Heart right ventricle (tissue), 16 donors: ENCODE results near the gene NME3. TPM values are rescaled to one million over a fixed set of nuclear protein-coding genes. Genes with fewer than 3 reads are reported as not detected.

Source experiments
- ATAC-seq, 8 donors: fragments of 200-7000 bp; cut with Tn5 transposase; one replicate each; pipeline ENCODE4 v1.9.1; 2020; ENCODE audit warnings: mild to moderate bottlenecking in 8 of 8, moderate library complexity in 8 of 8, moderate number of reproducible peaks in 1 of 8
- DNase-seq, 2 donors: peaks; one replicate each; pipeline ENCODE4 v3.0.0-alpha.2; 2020
- H3K27ac ChIP-seq, 10 donors: fragments of 200-600 bp; sonication (generic) in 2 of 10; one replicate each; pipeline versions ENCODE4 v1.5.0 to v1.8.0; 2020 to 2022; ENCODE audit warnings: mild to moderate bottlenecking in 3 of 10
- H3K27me3 ChIP-seq, 7 donors: fragments of 200-600 bp; one replicate each; pipeline ENCODE4 v1.8.0; 2021 to 2022; ENCODE audit warnings: mild to moderate bottlenecking in 2 of 7
- H3K36me3 ChIP-seq, 9 donors: fragments of 200-600 bp; sonication (generic) in 1 of 9; one replicate each; pipeline versions ENCODE4 v1.5.0 to v1.8.0; 2020 to 2022; ENCODE audit warnings: mild to moderate bottlenecking in 2 of 9
- H3K4me1 ChIP-seq, 9 donors: fragments of 200-600 bp; sonication (generic) in 1 of 9; one replicate each; pipeline versions ENCODE4 v1.5.0 to v1.8.0; 2020 to 2022; ENCODE audit warnings: mild to moderate bottlenecking in 4 of 9
- H3K4me3 ChIP-seq, 10 donors: fragments of 200-600 bp; sonication (generic) in 2 of 10; one replicate each; pipeline versions ENCODE4 v1.5.0 to v1.8.0; 2020 to 2022; ENCODE audit warnings: mild to moderate bottlenecking in 7 of 10, moderate library complexity in 2 of 10
- H3K9me3 ChIP-seq, 11 donors: fragments of 200-600 bp in 10 of 11; sonication (generic) in 2 of 11; one replicate each; pipeline versions ENCODE4 v1.5.0 to v1.8.0; 2013 to 2022; ENCODE audit warnings: mild to moderate bottlenecking in 2 of 11, control low read depth in 1 of 11, moderate library complexity in 1 of 11
- WGBS, 2 donors: extraction: QIAGEN DNeasy Blood & Tissue Kit; methylation state at CpG; one replicate each; pipeline ENCODE4 v1.1.7; 2013; ENCODE audit warnings: inconsistent platforms in 1 of 2; 5-methylcytosine and 5-hydroxymethylcytosine counted together
- intact Hi-C, 10 donors: fragments of 100-400 bp; cut with DNase I; formaldehyde crosslinking; loops; one replicate each; pipeline versions ENCODE4 v1.11.1 to v1.14.2; 2022
- polyA plus RNA-seq, 2 donors: library from polyadenylated mRNA; stranded (reverse); fragments of 200-250 nt; gene quantifications; one replicate each; pipeline ENCODE4 v1.2.3, GENCODE V29; 2013
- total RNA-seq, 10 donors: library from RNA; stranded (reverse); fragmentation: NEBNext Ultra II Directional in 3 of 10; extraction: Animal tissue kit (Norgen Biotek cat#: 25700) in 3 of 10; gene quantifications; one replicate each; pipeline versions ENCODE4 v1.2.1 to v1.2.4, GENCODE V29; 2021 to 2023
- TF ChIP-seq, protein P1 (sequence below), 9 donors: fragments of 200-600 bp; sonication (generic) in 2 of 9; IDR thresholded peaks; one replicate each; pipeline versions ENCODE4 v1.5.0 to v1.8.0; 2021 to 2022; ENCODE audit warnings: antibody characterized with exemption in 9 of 9, mild to moderate bottlenecking in 5 of 9, moderate library complexity in 1 of 9
- donor health status: Arrhythmogenic right ventricular cardiomyopathy.
- donor health status: ischemic (EF 13 %, LVEDD 7.1; RV severe dilation, severe dysfunction).
- donor health status: healthy with polysubstance abuse.
- donor health status: DM: no; HTN: yes; CAD: no.
- donor health status: DM: no; HTN: no; CAD: no.
- donor health status: ischemic (EF 25% LVEDD 6.9; RV normal size, moderate dysfunction).
- donor health status: ischemic (EF 25% LVEDD 5.7; RV mildly dilated, moderate dysfunction).
- donor health status: healthy.
- donor health status: DM: yes; HTN: yes; CAD: no.
- donor health status: Ischemic cardiomyopathy.
- donor health status: ischemic (EF 35%, LVEDD 5.7; RV mildly dilated, moderate dysfunction).
- donor health status: nonischemic (EF 11% LVEDD 7.7; RV severe dilation, severe dysfunction).
- donor health status: DM: yes; HTN: yes; CAD: no.
- donor health status: PGD.
- donor health status: ischemic (EF 29% LVEDD 5.4; RV normal size, mild dysfunction).
- donor health status: nonischemic (EF 23%, LVEDD 6.1; RV moderate dilation, normal function).

The NME3 gene
- total and polyA plus RNA-seq, 12 donors: 21.8 to 176 (median 31.6) TPM

GRCh38 chr16:1777375-1778199 lies 6.2 kb upstream of the NME3 start:
- intact Hi-C loops: loop anchor here in 1 of 10 donors (5.0 kb wide), 1 partner anchor 160 kb away; no protein-coding TSS in a partner anchor
- no peak overlapping the region for H3K27ac ChIP-seq
- no peak overlapping the region for H3K4me3 ChIP-seq
- H3K9me3 ChIP-seq: no peaks in the 10 kb centered on the region
- TF ChIP-seq, protein P1, sequence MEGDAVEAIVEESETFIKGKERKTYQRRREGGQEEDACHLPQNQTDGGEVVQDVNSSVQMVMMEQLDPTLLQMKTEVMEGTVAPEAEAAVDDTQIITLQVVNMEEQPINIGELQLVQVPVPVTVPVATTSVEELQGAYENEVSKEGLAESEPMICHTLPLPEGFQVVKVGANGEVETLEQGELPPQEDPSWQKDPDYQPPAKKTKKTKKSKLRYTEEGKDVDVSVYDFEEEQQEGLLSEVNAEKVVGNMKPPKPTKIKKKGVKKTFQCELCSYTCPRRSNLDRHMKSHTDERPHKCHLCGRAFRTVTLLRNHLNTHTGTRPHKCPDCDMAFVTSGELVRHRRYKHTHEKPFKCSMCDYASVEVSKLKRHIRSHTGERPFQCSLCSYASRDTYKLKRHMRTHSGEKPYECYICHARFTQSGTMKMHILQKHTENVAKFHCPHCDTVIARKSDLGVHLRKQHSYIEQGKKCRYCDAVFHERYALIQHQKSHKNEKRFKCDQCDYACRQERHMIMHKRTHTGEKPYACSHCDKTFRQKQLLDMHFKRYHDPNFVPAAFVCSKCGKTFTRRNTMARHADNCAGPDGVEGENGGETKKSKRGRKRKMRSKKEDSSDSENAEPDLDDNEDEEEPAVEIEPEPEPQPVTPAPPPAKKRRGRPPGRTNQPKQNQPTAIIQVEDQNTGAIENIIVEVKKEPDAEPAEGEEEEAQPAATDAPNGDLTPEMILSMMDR (IDR thresholded peaks at IDR 0.05): no peak
- H3K36me3 ChIP-seq: peaks cover 0 to 63% (median 15%) of the 10 kb centered on the region in 9 donors
- DNase-seq (peak in 1 of 2 donors; percentile 21), ATAC-seq (no peak)
- H3K27me3 ChIP-seq: no peaks in the 10 kb centered on the region
- 79 to 83% methylated on average over 34 to 36 of the region's 36 CpGs for WGBS, 2 donors
- peaks cover 20 to 48% (median 35%) of the 10 kb centered on the region in 9 donors for H3K4me1 ChIP-seq

DNA sequence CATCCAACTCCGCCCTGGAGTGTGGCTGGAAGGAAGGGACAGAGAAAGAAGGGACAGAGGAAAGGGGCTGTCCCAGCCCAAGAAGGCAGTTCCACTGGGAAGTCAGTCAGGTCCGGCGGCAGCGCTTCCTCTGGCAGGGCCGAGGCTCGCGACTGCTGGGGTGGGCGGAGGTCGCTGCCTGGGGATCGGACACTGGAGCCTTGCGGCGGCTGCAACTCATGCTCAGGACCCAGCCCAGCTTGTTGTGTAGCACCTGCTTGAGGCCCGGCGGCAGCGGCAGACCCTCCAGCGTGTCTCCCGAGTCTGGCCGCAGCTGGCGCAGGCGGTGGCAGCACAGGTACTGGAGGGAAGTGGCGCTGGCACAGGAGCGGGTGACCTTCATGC lies 5.6 kb upstream of the NME3 start:
- H3K4me1 ChIP-seq: peaks cover 23 to 52% (median 39%) of the 10 kb centered on the region in 9 donors
- H3K36me3 ChIP-seq: peaks cover 0 to 63% (median 15%) of the 10 kb centered on the region in 9 donors
- WGBS, 2 donors: 87 to 89% methylated on average over 18 to 22 of the region's 22 CpGs
- H3K4me3 ChIP-seq: no peak overlapping the region
- no peaks in the 10 kb centered on the region for H3K9me3 ChIP-seq
- H3K27me3 ChIP-seq: no peaks in the 10 kb centered on the region
- no peak for DNase-seq
- H3K27ac ChIP-seq: peak overlapping the region in 1 of 10 donors; percentile 5
- TF ChIP-seq, protein P1 (IDR thresholded peaks at IDR 0.05): no peak
- ATAC-seq: no peak
- intact Hi-C loops: loop anchor here in 1 of 10 donors (5.0 kb wide), 1 partner anchor 160 kb away; no protein-coding TSS in a partner anchor

DNA sequence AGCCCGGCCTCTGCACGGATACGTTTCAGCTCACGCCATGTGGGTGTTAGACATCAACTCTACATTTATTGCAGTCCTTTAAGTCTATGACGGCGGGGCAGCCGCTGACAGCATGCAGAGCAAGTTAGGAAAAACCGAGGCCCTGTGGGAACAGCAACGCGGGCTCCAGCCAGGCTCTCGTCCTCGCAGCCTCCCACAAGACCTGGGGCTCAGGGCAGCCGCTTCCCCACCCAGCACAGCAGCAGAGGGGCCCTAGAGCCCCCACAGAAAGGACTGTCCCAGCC lies 5.3 kb upstream of the NME3 start:
- H3K27ac ChIP-seq: no peak overlapping the region

More for the DNA sequence above, 5.3 kb upstream of the NME3 start:
- Histone ChIP-seq H3K9me3 (no peaks in the 10 kb centered on the region), H3K27me3 (no peaks in the 10 kb centered on the region), H3K36me3 (peaks cover 0 to 63% (median 15%) of the 10 kb centered on the region in 9 donors), H3K4me1 (peaks cover 27 to 54% (median 39%) of the 10 kb centered on the region in 9 donors), H3K4me3 (no peak overlapping the region)
- 79 to 85% methylated on average over 13 of the region's 13 CpGs for WGBS, 2 donors
- TF ChIP-seq, protein P1 (IDR thresholded peaks at IDR 0.05): no peak
- DNase-seq (no peak), ATAC-seq (no peak)
- intact Hi-C loops: loop anchor here in 1 of 10 donors (5.0 kb wide), 1 partner anchor 161 kb away; no protein-coding TSS in a partner anchor
